Uterus (tissue), 2 donors: Measurements from ENCODE around the gene RAP1A.

Experiments
- POLR2A ChIP-seq, 2 donors: fragments of 450-650 bp; IDR thresholded peaks; one replicate each; pipeline ENCODE4 v1.6.1; 2016; ENCODE audit warnings: antibody characterized with exemption in 2 of 2, mild to moderate bottlenecking in 1 of 2, moderate library complexity in 1 of 2
- TF ChIP-seq, protein P1 (sequence below), 4 experiments: fragments of 200-600 bp in 2 of 4; fragments of 450-650 bp in 2 of 4; sonication (generic) in 2 of 4; IDR thresholded peaks; one replicate each; pipeline ENCODE4 v1.5.1; 2016 to 2019; ENCODE audit warnings: antibody characterized with exemption in 4 of 4, mild to moderate bottlenecking in 2 of 4, moderate library complexity in 1 of 4

- no peak for TF ChIP-seq POLR2A (IDR thresholded peaks at IDR 0.05)
- TF ChIP-seq, protein P1, sequence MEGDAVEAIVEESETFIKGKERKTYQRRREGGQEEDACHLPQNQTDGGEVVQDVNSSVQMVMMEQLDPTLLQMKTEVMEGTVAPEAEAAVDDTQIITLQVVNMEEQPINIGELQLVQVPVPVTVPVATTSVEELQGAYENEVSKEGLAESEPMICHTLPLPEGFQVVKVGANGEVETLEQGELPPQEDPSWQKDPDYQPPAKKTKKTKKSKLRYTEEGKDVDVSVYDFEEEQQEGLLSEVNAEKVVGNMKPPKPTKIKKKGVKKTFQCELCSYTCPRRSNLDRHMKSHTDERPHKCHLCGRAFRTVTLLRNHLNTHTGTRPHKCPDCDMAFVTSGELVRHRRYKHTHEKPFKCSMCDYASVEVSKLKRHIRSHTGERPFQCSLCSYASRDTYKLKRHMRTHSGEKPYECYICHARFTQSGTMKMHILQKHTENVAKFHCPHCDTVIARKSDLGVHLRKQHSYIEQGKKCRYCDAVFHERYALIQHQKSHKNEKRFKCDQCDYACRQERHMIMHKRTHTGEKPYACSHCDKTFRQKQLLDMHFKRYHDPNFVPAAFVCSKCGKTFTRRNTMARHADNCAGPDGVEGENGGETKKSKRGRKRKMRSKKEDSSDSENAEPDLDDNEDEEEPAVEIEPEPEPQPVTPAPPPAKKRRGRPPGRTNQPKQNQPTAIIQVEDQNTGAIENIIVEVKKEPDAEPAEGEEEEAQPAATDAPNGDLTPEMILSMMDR (IDR thresholded peaks at IDR 0.05) = no peak
Observed at GRCh38 chr1:111729271-111729921, 109.8 kb downstream of the RAP1A start.
